Measurements from ENCODE around the gene KTN1.

GRCh38 chr14:55583942-55584468, 4.0 kb downstream of the KTN1 start:
- TF ChIP-seq CTCF (IDR thresholded peaks at IDR 0.05), result no peak
- no peak for TF ChIP-seq POLR2A (IDR thresholded peaks at IDR 0.05)
